GM23338 (cell line): ENCODE measurements around the gene PHKA2. TPM values are rescaled to one million over a fixed set of nuclear protein-coding genes. Genes with fewer than 3 reads are reported as not detected.

Experiments used
- ATAC-seq: fragments of 200-7000 bp; cut with Tn5 transposase; 3 replicates; pipeline ENCODE4 v1.9.1; 2020
- DNase-seq: peaks from one replicate; pipeline ENCODE4 v3.0.0-alpha.2; 2015; ENCODE audit warnings: low spot score
- H2AFZ ChIP-seq: fragments of 200-600 bp; sonication (generic); 2 replicates; pipeline ENCODE4 v1.8.0; 2016; ENCODE audit warnings: antibody characterized with exemption, mild to moderate bottlenecking, moderate library complexity
- H3F3A ChIP-seq: fragments of 200-600 bp; sonication (generic); replicated peaks from 2 replicates; pipeline ENCODE4 v1.8.0; 2017; ENCODE audit warnings: antibody characterized with exemption, mixed run types, low read depth
- H3K27ac ChIP-seq: fragments of 200-600 bp; sonication (generic); 2 replicates; pipeline ENCODE4 v1.6.1; 2016; ENCODE audit warnings: low read depth
- H3K27me3 ChIP-seq: fragments of 200-600 bp; sonication (generic); 2 replicates; pipeline ENCODE4 v1.8.0; 2016; ENCODE audit warnings: mild to moderate bottlenecking, mixed run types, moderate library complexity; ENCODE audit not compliant: insufficient read depth
- H3K36me3 ChIP-seq: fragments of 200-600 bp; sonication (generic); 2 replicates; pipeline ENCODE4 v1.8.0; 2016; ENCODE audit warnings: mild to moderate bottlenecking; ENCODE audit not compliant: insufficient read depth
- H3K4me1 ChIP-seq: fragments of 200-600 bp; sonication (generic); 2 replicates; pipeline ENCODE4 v1.8.0; 2016; ENCODE audit warnings: mild to moderate bottlenecking, moderate library complexity; ENCODE audit not compliant: insufficient read depth
- H3K4me2 ChIP-seq: fragments of 200-600 bp; sonication (generic); 2 replicates; pipeline ENCODE4 v1.7.1; 2017; ENCODE audit warnings: mixed run types
- H3K4me3 ChIP-seq: fragments of 200-600 bp; sonication (generic); 2 replicates; pipeline ENCODE4 v1.6.1; 2016; ENCODE audit warnings: mixed run types
- H3K79me2 ChIP-seq: fragments of 200-600 bp; sonication (generic); replicated peaks from 2 replicates; pipeline ENCODE4 v1.8.0; 2017; ENCODE audit warnings: mild to moderate bottlenecking; ENCODE audit not compliant: insufficient read depth
- H3K9me2 ChIP-seq: fragments of 200-600 bp; sonication (generic); 2 replicates; pipeline ENCODE4 v1.8.0; 2017; ENCODE audit not compliant: insufficient read depth
- H4K20me1 ChIP-seq: fragments of 200-600 bp; sonication (generic); replicated peaks from 2 replicates; pipeline ENCODE4 v1.8.0; 2017; ENCODE audit warnings: mild to moderate bottlenecking; ENCODE audit not compliant: insufficient read depth
- H3K27ac Mint-ChIP-seq: 2 replicates; pipeline ENCODE4 v1.8.0; 2020; ENCODE audit warnings: inconsistent platforms, mild to moderate bottlenecking, moderate library complexity, mixed read lengths
- H3K27me3 Mint-ChIP-seq: 3 replicates; pipeline ENCODE4 v1.8.0; 2022; ENCODE audit warnings: low read depth, mild to moderate bottlenecking, moderate library complexity, mixed read lengths, inconsistent platforms; ENCODE audit not compliant: insufficient read depth, poor library complexity
- H3K36me3 Mint-ChIP-seq: 3 replicates; pipeline ENCODE4 v1.8.0; 2021; ENCODE audit warnings: low read depth, mild to moderate bottlenecking, inconsistent platforms, moderate library complexity, mixed read lengths
- H3K4me1 Mint-ChIP-seq: 3 replicates; pipeline ENCODE4 v1.8.0; 2020; ENCODE audit warnings: mild to moderate bottlenecking, inconsistent platforms, mixed read lengths
- H3K4me3 Mint-ChIP-seq: 3 replicates; pipeline ENCODE4 v1.8.0; 2021; ENCODE audit warnings: moderate library complexity, mild to moderate bottlenecking, inconsistent platforms, mixed read lengths
- H3K9me3 Mint-ChIP-seq: 3 replicates; pipeline ENCODE4 v1.8.0; 2020; ENCODE audit warnings: moderate library complexity, mild to moderate bottlenecking, inconsistent platforms, mixed read lengths
- CTCF ChIP-seq, 2 experiments: fragments of 200-600 bp in 1 of 2; sonication (generic) in 1 of 2; conservative IDR thresholded peaks; 2 replicates each; pipeline versions ENCODE4 v1.5.1 to v1.6.1; 2016 to 2017; ENCODE audit warnings: antibody characterized with exemption in 2 of 2, low read depth in 2 of 2, mild to moderate bottlenecking in 2 of 2, moderate library complexity in 1 of 2
- ETS1 ChIP-seq: IDR thresholded peaks from 2 replicates; pipeline ENCODE4 v1.6.1; 2016; ENCODE audit warnings: antibody characterized with exemption
- EZH2 ChIP-seq: fragments of 200-600 bp; sonication (generic); IDR thresholded peaks from one replicate; pipeline ENCODE4 v1.8.0; 2017; ENCODE audit warnings: antibody characterized with exemption, mild to moderate bottlenecking, low read depth; ENCODE audit not compliant: unreplicated experiment
- NANOG ChIP-seq: IDR thresholded peaks from 2 replicates; pipeline ENCODE4 v1.6.1; 2016; ENCODE audit warnings: antibody characterized with exemption, borderline replicate concordance
- POLR2AphosphoS5 ChIP-seq: IDR thresholded peaks from 2 replicates; pipeline ENCODE4 v1.6.1; 2016; ENCODE audit warnings: antibody characterized with exemption, low read depth
- STAT1 ChIP-seq: IDR thresholded peaks from one replicate; pipeline ENCODE4 v1.6.1; 2016; ENCODE audit warnings: antibody characterized with exemption; ENCODE audit not compliant: unreplicated experiment
- ZNF114 ChIP-seq: fragments of 250-450 bp; sonication (Bioruptor Pico); IDR thresholded peaks from 2 replicates; pipeline ENCODE4 v1.5.0; 2020; ENCODE audit warnings: mild to moderate bottlenecking, moderate library complexity
- ZNF462 ChIP-seq: fragments of 250-450 bp; sonication (Bioruptor Pico); IDR thresholded peaks from 2 replicates; pipeline ENCODE4 v1.5.0; 2020; ENCODE audit warnings: mild to moderate bottlenecking, moderate library complexity
- polyA plus RNA-seq: library from polyadenylated mRNA; unstranded; fragments of >200 nt; fragmentation: Nextera tagmentation; extraction: Ambion mirVana; gene quantifications from 2 replicates; pipeline ENCODE4 v1.2.1, GENCODE V29; 2016
- total RNA-seq: library from RNA; depleted of rRNA; stranded (reverse); fragments of >200 nt; shearing (Covaris generic); gene quantifications from 2 replicates; pipeline ENCODE4 v1.2.3, GENCODE V29; 2014

PHKA2 gene
- total and polyA plus RNA-seq, 2 experiments from 2014 or later = 8.0 to 23.9 TPM

- TF ChIP-seq ETS1 (no peak), NANOG (no peak), POLR2AphosphoS5 (no peak)
Measured at GRCh38 chrX:18973527-18974192, 10.3 kb downstream of the PHKA2 start (continued).

- no peak for DNase-seq
- ATAC-seq = no peak
- H3K27me3 Mint-ChIP-seq = no peaks in the 10 kb centered on the region
- Histone ChIP-seq H3K36me3 (no peaks in the 10 kb centered on the region), H3K9me2 (no peaks in the 10 kb centered on the region), H2AFZ (no peak overlapping the region), H3K4me2 (no peak overlapping the region), H3K4me3 (no peak overlapping the region), H3K4me1 (no peaks in the 10 kb centered on the region), H3K27me3 (no peaks in the 10 kb centered on the region), H4K20me1 (no peaks in the 10 kb centered on the region), H3K27ac (no peak overlapping the region), H3F3A (no peaks in the 10 kb centered on the region), H3K79me2 (no peaks in the 10 kb centered on the region)
- no peaks in the 10 kb centered on the region for H3K36me3 Mint-ChIP-seq
- no peak overlapping the region for H3K27ac Mint-ChIP-seq
- H3K4me1 Mint-ChIP-seq = no peaks in the 10 kb centered on the region; the same call in 2 of the 3 replicates
- no peak overlapping the region for H3K4me3 Mint-ChIP-seq
- no peak for TF ChIP-seq ZNF114 (CRISPR knock-in tag)
- no peaks in the 10 kb centered on the region for H3K9me3 Mint-ChIP-seq
Measured at GRCh38 chrX:18971506-18971905, 12.4 kb downstream of the PHKA2 start.

- Histone ChIP-seq H3F3A (no peaks in the 10 kb centered on the region), H3K4me3 (no peak overlapping the region), H4K20me1 (no peaks in the 10 kb centered on the region), H3K79me2 (no peaks in the 10 kb centered on the region), H3K4me2 (no peak overlapping the region), H2AFZ (no peak overlapping the region), H3K4me1 (no peaks in the 10 kb centered on the region), H3K27ac (no peak overlapping the region), H3K27me3 (no peaks in the 10 kb centered on the region), H3K9me2 (no peaks in the 10 kb centered on the region), H3K36me3 (no peaks in the 10 kb centered on the region)
- DNase-seq (no peak), ATAC-seq (no peak)
- Mint-ChIP-seq H3K4me1 (no peaks in the 10 kb centered on the region; the same call in 2 of the 3 replicates), H3K4me3 (no peak overlapping the region), H3K27ac (no peak overlapping the region), H3K9me3 (no peaks in the 10 kb centered on the region), H3K36me3 (no peaks in the 10 kb centered on the region), H3K27me3 (no peaks in the 10 kb centered on the region)
- TF ChIP-seq ETS1 = no peak
- TF ChIP-seq STAT1 = no peak
- no peak for TF ChIP-seq ZNF114 (CRISPR knock-in tag)
- TF ChIP-seq ZNF462 (CRISPR knock-in tag) = no peak
- no peak for TF ChIP-seq CTCF (conservative IDR thresholded peaks at IDR 0.05; ENCODE audit: low read depth in 2 of 2)
- TF ChIP-seq EZH2 = no peak
Measured at GRCh38 chrX:18970465-18970864, 13.4 kb downstream of the PHKA2 start.
